IMR-90 (cell line): Measurements from ENCODE around the gene ANKDD1A. TPM values are rescaled to one million over a fixed set of nuclear protein-coding genes. Genes with fewer than 3 reads are reported as not detected.

Source experiments
- ATAC-seq: fragments of 200-7000 bp; cut with Tn5 transposase; 2 replicates; pipeline ENCODE4 v1.9.1; 2020; ENCODE audit warnings: low read depth, mild to moderate bottlenecking, moderate library complexity
- BruUV-seq: library from RNA; stranded (reverse); fragments of 400-500 nt; replicated peaks from 2 replicates; lab custom pipeline; 2021; lab: Mats Ljungman, UMichigan
- CTCF ChIA-PET: fragments of 300-600 bp; formaldehyde crosslinking; extraction: SDS; loops from one replicate; lab custom pipeline; 2021; ENCODE audit warnings: antibody characterized with exemption; lab: Yijun Ruan, JAX
- POLR2A ChIA-PET: fragments of 300-600 bp; sonication (Branson Sonifier 250); formaldehyde crosslinking; loops from one replicate; lab custom pipeline; 2022; ENCODE audit warnings: antibody characterized with exemption; ENCODE audit not compliant: unreplicated experiment; lab: Charles Lee
- DNase-seq: peaks from one replicate; pipeline ENCODE4 v3.0.0; 2013
- H2AFZ ChIP-seq: replicated peaks from 2 replicates; pipeline ENCODE3; 2013; ENCODE audit warnings: low read length, mild to moderate bottlenecking; ENCODE audit not compliant: poor library complexity
- H2AK5ac ChIP-seq: 2 replicates; pipeline ENCODE4 v1.6.1; 2013; ENCODE audit warnings: low read depth, low read length, inconsistent platforms
- H2AK9ac ChIP-seq: replicated peaks from 2 replicates; pipeline ENCODE3; 2013; ENCODE audit warnings: mild to moderate bottlenecking, low read depth, low read length, moderate library complexity; ENCODE audit not compliant: poor library complexity
- H2BK120ac ChIP-seq: 2 replicates; pipeline ENCODE4 v1.6.1; 2013; ENCODE audit warnings: low read depth, low read length, inconsistent platforms
- H2BK15ac ChIP-seq: 3 replicates; pipeline ENCODE4 v1.6.1; 2013; ENCODE audit warnings: low read depth, low read length, inconsistent platforms
- H2BK20ac ChIP-seq: 2 replicates; pipeline ENCODE4 v1.6.1; 2013; ENCODE audit warnings: low read depth, mild to moderate bottlenecking, inconsistent platforms, low read length, moderate library complexity
- H2BK5ac ChIP-seq: 2 replicates; pipeline ENCODE4 v1.6.1; 2013; ENCODE audit warnings: mild to moderate bottlenecking, low read depth, low read length, inconsistent platforms; ENCODE audit not compliant: poor library complexity, severe bottlenecking
- H3K14ac ChIP-seq: replicated peaks from 2 replicates; pipeline ENCODE4 v1.6.1; 2013; ENCODE audit warnings: low read depth, low read length, inconsistent platforms
- H3K18ac ChIP-seq: 2 replicates; pipeline ENCODE4 v1.6.1; 2013; ENCODE audit warnings: low read depth, low read length, control low read depth
- H3K23ac ChIP-seq: 2 replicates; pipeline ENCODE4 v1.6.1; 2013; ENCODE audit warnings: low read depth, low read length, inconsistent platforms
- H3K27ac ChIP-seq: 2 replicates; pipeline ENCODE4 v1.5.1; 2013; ENCODE audit warnings: mild to moderate bottlenecking, control low read depth, low read length; ENCODE audit not compliant: insufficient read depth
- H3K27me3 ChIP-seq: 2 replicates; pipeline ENCODE4 v1.6.1; 2013; ENCODE audit warnings: low read length; ENCODE audit not compliant: control insufficient read depth, insufficient read depth
- H3K36me3 ChIP-seq: 2 replicates; pipeline ENCODE4 v1.6.1; 2013; ENCODE audit warnings: low read length, mixed read lengths; ENCODE audit not compliant: control insufficient read depth, insufficient read depth
- H3K4ac ChIP-seq: 2 replicates; pipeline ENCODE4 v1.6.1; 2013; ENCODE audit warnings: low read depth, low read length, inconsistent platforms
- H3K4me1 ChIP-seq: 2 replicates; pipeline ENCODE4 v1.6.1; 2013; ENCODE audit warnings: low read length, mixed read lengths; ENCODE audit not compliant: control insufficient read depth, insufficient read depth
- H3K4me2 ChIP-seq: 2 replicates; pipeline ENCODE4 v1.6.1; 2013; ENCODE audit warnings: low read depth, mild to moderate bottlenecking, control low read depth, low read length, moderate library complexity
- H3K4me3 ChIP-seq: 2 replicates; pipeline ENCODE4 v1.5.1; 2013; ENCODE audit warnings: low read depth, mild to moderate bottlenecking, control low read depth, low read length, moderate library complexity; ENCODE audit not compliant: insufficient read depth
- H3K56ac ChIP-seq: 2 replicates; pipeline ENCODE4 v1.6.1; 2013; ENCODE audit warnings: low read length, inconsistent platforms; ENCODE audit not compliant: insufficient read depth; ENCODE audit errors: extremely low read depth
- H3K79me1 ChIP-seq, 2 experiments: 2 replicates each; pipeline ENCODE4 v1.6.1; 2013; ENCODE audit warnings: low read length in 2 of 2, inconsistent platforms in 1 of 2, low read depth in 1 of 2
- H3K9ac ChIP-seq: 2 replicates; pipeline ENCODE4 v1.6.1; 2013; ENCODE audit warnings: low read depth, low read length, control low read depth
- H3K9me1 ChIP-seq: 2 replicates; pipeline ENCODE4 v1.6.1; 2013; ENCODE audit warnings: low read length, inconsistent platforms; ENCODE audit not compliant: insufficient read depth
- H3K9me3 ChIP-seq: 2 replicates; pipeline ENCODE4 v1.6.1; 2013; ENCODE audit warnings: low read length; ENCODE audit not compliant: control insufficient read depth, insufficient read depth
- H4K20me1 ChIP-seq: 2 replicates; pipeline ENCODE4 v1.6.1; 2013; ENCODE audit warnings: low read length, inconsistent platforms; ENCODE audit not compliant: insufficient read depth
- H4K5ac ChIP-seq: 2 replicates; pipeline ENCODE4 v1.6.1; 2013; ENCODE audit warnings: mild to moderate bottlenecking, low read depth, low read length, control low read depth
- H4K8ac ChIP-seq, 2 experiments: 2 replicates each; pipeline ENCODE4 v1.6.1; 2013; ENCODE audit warnings: low read depth in 2 of 2, low read length in 2 of 2, control low read depth in 1 of 2, inconsistent platforms in 1 of 2
- H4K91ac ChIP-seq: 2 replicates; pipeline ENCODE4 v1.6.1; 2013; ENCODE audit warnings: low read depth, low read length, inconsistent platforms; ENCODE audit not compliant: insufficient read depth
- BHLHE40 ChIP-seq: fragments of 150-350 bp; IDR thresholded peaks from 2 replicates; pipeline ENCODE4 v1.6.1; 2016; ENCODE audit warnings: mild to moderate bottlenecking, low read depth, low read length
- CEBPB ChIP-seq: IDR thresholded peaks from 2 replicates; pipeline ENCODE4 v1.6.1; 2012; ENCODE audit warnings: low read depth, low read length, improper control_type of control experiment
- CHD1 ChIP-seq: IDR thresholded peaks from 2 replicates; pipeline ENCODE4 v1.6.1; 2012; ENCODE audit warnings: low read depth, low read length, improper control_type of control experiment
- ELK1 ChIP-seq: fragments of 150-350 bp; IDR thresholded peaks from 2 replicates; pipeline ENCODE4 v1.6.1; 2016; ENCODE audit warnings: low read depth, mild to moderate bottlenecking, low read length, moderate library complexity, borderline replicate concordance
- MAFK ChIP-seq: IDR thresholded peaks from 2 replicates; pipeline ENCODE4 v1.6.1; 2012; ENCODE audit warnings: low read depth, low read length, improper control_type of control experiment
- MAZ ChIP-seq: IDR thresholded peaks from 2 replicates; pipeline ENCODE4 v1.6.1; 2012; ENCODE audit warnings: low read depth, mild to moderate bottlenecking, low read length, improper control_type of control experiment, moderate library complexity, borderline replicate concordance
- MXI1 ChIP-seq: IDR thresholded peaks from 2 replicates; pipeline ENCODE4 v1.6.1; 2012; ENCODE audit warnings: low read depth, mild to moderate bottlenecking, low read length, moderate library complexity, borderline replicate concordance
- RAD21 ChIP-seq: IDR thresholded peaks from 2 replicates; pipeline ENCODE4 v1.6.1; 2012; ENCODE audit warnings: low read length, improper control_type of control experiment
- RCOR1 ChIP-seq: IDR thresholded peaks from 2 replicates; pipeline ENCODE4 v1.6.1; 2012; ENCODE audit warnings: mild to moderate bottlenecking, low read length, improper control_type of control experiment; ENCODE audit not compliant: insufficient replicate concordance
- RFX5 ChIP-seq: IDR thresholded peaks from 2 replicates; pipeline ENCODE4 v1.8.0; 2012; ENCODE audit warnings: low read depth, mild to moderate bottlenecking, low read length, moderate library complexity
- SMC3 ChIP-seq: fragments of 150-350 bp; IDR thresholded peaks from 2 replicates; pipeline ENCODE4 v1.6.1; 2016; ENCODE audit warnings: low read depth, mild to moderate bottlenecking, antibody characterized with exemption, low read length, moderate library complexity
- WGBS, 2 experiments: methylation state at CpG; one replicate each; pipeline versions ENCODE4 v1.1.5 to v1.1.7; 2013; ENCODE audit warnings: missing lambda C conversion rate in 2 of 2; ENCODE audit not compliant: insufficient read length in 1 of 2; ENCODE audit errors: extremely low coverage in 2 of 2; 5-methylcytosine and 5-hydroxymethylcytosine counted together
- dilution Hi-C: fragments of 300-500 bp; cut with HindIII; formaldehyde crosslinking; loops from one replicate; pipeline ENCODE4 v1.14.3; 2018; ENCODE audit warnings: low sequenced_read_pairs; ENCODE audit not compliant: unreplicated experiment
- in situ Hi-C: fragments of 300-500 bp; cut with MboI; formaldehyde crosslinking; loops from 3 replicates; pipeline ENCODE4 v1.14.3; 2019; ENCODE audit warnings: low sequenced_read_pairs, inconsistent platforms, mixed read lengths
- intact Hi-C: fragments of 100-400 bp; cut with micrococcal nuclease; formaldehyde crosslinking; loops from 2 replicates; pipeline ENCODE4 v1.10.0; 2022
- polyA plus RNA-seq, 3 experiments: library from polyadenylated mRNA; depleted of rRNA; stranded (reverse); fragments of >200 nt; gene quantifications; 2 replicates each; pipeline ENCODE4 v1.2.3, GENCODE V29; 2012; ENCODE audit warnings: low replicate concordance in 1 of 3
- total RNA-seq: library from RNA; depleted of rRNA; stranded (reverse); fragments of >200 nt; gene quantifications from 2 replicates; pipeline ENCODE4 v1.2.3, GENCODE V29; 2012
- TF ChIP-seq, protein P1 (sequence below): fragments of 150-350 bp; IDR thresholded peaks from 2 replicates; pipeline ENCODE4 v1.6.1; 2017; ENCODE audit warnings: mild to moderate bottlenecking, antibody characterized with exemption, low read length, low read depth

Gene ANKDD1A
- total and polyA plus RNA-seq, 2 of the 4 experiments (the other 2 are of a cell fraction), result 3.6 to 4.9 TPM

DNA sequence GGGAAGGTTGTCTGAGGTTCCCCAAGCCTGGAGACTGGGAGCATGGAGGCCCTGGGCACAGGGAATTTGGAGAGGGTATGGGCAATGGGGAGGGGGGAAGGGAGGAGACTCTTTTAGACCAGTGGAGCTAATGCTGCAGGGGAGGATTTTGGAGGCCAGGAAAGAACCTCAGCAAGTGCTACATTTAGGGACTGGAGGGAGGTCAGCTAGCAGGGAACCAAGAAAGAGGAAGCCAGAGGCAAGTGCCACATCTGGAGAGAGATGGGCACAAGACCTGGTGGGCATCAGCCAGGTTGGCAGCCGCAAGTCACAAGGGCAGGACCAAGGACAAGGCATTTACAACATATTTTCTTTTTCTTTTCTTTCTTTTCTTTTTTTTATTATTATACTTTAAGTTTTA is 49.3 kb upstream of the ANKDD1A start:
- H2AFZ ChIP-seq, result no peak overlapping the region
- H2BK5ac ChIP-seq, result peak overlapping the region; percentile 8
- no peak overlapping the region for H3K18ac ChIP-seq
- no peak overlapping the region for H3K23ac ChIP-seq
- in situ Hi-C loops (no loop called here), intact Hi-C loops (no loop called here), dilution Hi-C loops (no loop called here)
- H3K27me3 ChIP-seq, result no peaks in the 10 kb centered on the region
- no peak overlapping the region for H3K56ac ChIP-seq
- peak overlapping the region; percentile 11; the same call in 1 of the 2 replicates for H3K4ac ChIP-seq
- peaks cover 60% of the 10 kb centered on the region for H3K4me1 ChIP-seq
- no peak overlapping the region for H3K14ac ChIP-seq
- ATAC-seq (no peak), DNase-seq (no peak)
- H3K4me2 ChIP-seq, result no peak overlapping the region
- H4K5ac ChIP-seq, result no peak overlapping the region
- no peak for TF ChIP-seq CHD1
- no peak for TF ChIP-seq MAZ
- TF ChIP-seq ELK1, result no peak
- TF ChIP-seq, protein P1, sequence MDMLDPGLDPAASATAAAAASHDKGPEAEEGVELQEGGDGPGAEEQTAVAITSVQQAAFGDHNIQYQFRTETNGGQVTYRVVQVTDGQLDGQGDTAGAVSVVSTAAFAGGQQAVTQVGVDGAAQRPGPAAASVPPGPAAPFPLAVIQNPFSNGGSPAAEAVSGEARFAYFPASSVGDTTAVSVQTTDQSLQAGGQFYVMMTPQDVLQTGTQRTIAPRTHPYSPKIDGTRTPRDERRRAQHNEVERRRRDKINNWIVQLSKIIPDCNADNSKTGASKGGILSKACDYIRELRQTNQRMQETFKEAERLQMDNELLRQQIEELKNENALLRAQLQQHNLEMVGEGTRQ, result no peak
- no peak for TF ChIP-seq RAD21
- TF ChIP-seq CEBPB, result no peak
- no peak for TF ChIP-seq RCOR1
- no peak for TF ChIP-seq SMC3
- no peak for TF ChIP-seq BHLHE40
- no peak for TF ChIP-seq MAFK
- TF ChIP-seq MXI1, result no peak
- no peak for TF ChIP-seq RFX5
- no peak overlapping the region for H2BK15ac ChIP-seq
- no CpG with 5 or more reads among the region's 1 CpG for WGBS, 2 experiments
- H3K4me3 ChIP-seq, result no peak overlapping the region
- peaks cover 53% of the 10 kb centered on the region for H3K9me1 ChIP-seq
- H2AK5ac ChIP-seq, result no peak overlapping the region
- peaks cover 72% of the 10 kb centered on the region for H3K36me3 ChIP-seq
- POLR2A ChIA-PET, result no interaction called here
- peak overlapping the region; percentile 33 for H2AK9ac ChIP-seq
- H4K20me1 ChIP-seq, result peaks cover 18% of the 10 kb centered on the region
- H3K27ac ChIP-seq, result no peak overlapping the region; the same call in 1 of the 2 replicates
- no peak overlapping the region for H3K9ac ChIP-seq
- CTCF ChIA-PET, result interaction anchor here (0.6 kb wide), 1 partner anchor 18 kb away, joined by 3 read pairs; no protein-coding TSS in a partner anchor
- peaks cover 49 to 89% of the 10 kb centered on the region in 2 experiments for H3K79me1 ChIP-seq
- H2BK120ac ChIP-seq, result no peak overlapping the region
- no peak overlapping the region for H2BK20ac ChIP-seq
- H4K8ac ChIP-seq, result 0 out of 4 replicates have a peak overlapping the region, but pooled peaks of 1 of the 2 experiments have one; percentile 28
- no peaks in the 10 kb centered on the region for H3K9me3 ChIP-seq
- H4K91ac ChIP-seq, result no peak overlapping the region; the same call in 1 of the 2 replicates
- no TSS peak for BruUV-seq
